GM21447 (cell line): Measurements from ENCODE around the gene CDC42BPG.

Experiments
- ATAC-seq: cut with Tn5 transposase; IDR thresholded peaks from one replicate; pipeline ENCODE4 v1.9.1; 2021; ENCODE audit not compliant: unreplicated experiment

CDC42BPG gene

GRCh38 chr11:64789331-64790204 is 54.9 kb downstream of the CDC42BPG start:
- no peak for ATAC-seq

- no peak for ATAC-seq
These were observed 55.9 kb downstream of the CDC42BPG start for GRCh38 chr11:64788321-64789215.

GRCh38 chr11:64787526-64788320 is 56.7 kb downstream of the CDC42BPG start:
- no peak for ATAC-seq

- ATAC-seq = no peak
These were observed 58.1 kb downstream of the CDC42BPG start for GRCh38 chr11:64786308-64786707.

GRCh38 chr11:64784813-64785581 is 59.5 kb downstream of the CDC42BPG start:
- ATAC-seq = no peak

- ATAC-seq = peak; percentile 77
These were observed 65.8 kb downstream of the CDC42BPG start, which contains the start of gene SF1 for GRCh38 chr11:64778473-64779298. SF1 (minus strand) TSS chr11:64778542; CDS start chr11:64778392, 150 bp downstream.

GRCh38 chr11:64778223-64778472 is 66.3 kb downstream of the CDC42BPG start:
- ATAC-seq = peak; percentile 15

GRCh38 chr11:64777449-64778222 is 66.8 kb downstream of the CDC42BPG start:
- ATAC-seq = no peak

GRCh38 chr11:64776875-64777274 is 67.6 kb downstream of the CDC42BPG start:
- ATAC-seq = no peak

- ATAC-seq = no peak
These were observed 68.0 kb downstream of the CDC42BPG start for GRCh38 chr11:64776425-64776824.

- ATAC-seq = no peak
These were observed 70.3 kb downstream of the CDC42BPG start for GRCh38 chr11:64774144-64774543.
